Thyroid gland (tissue), 4 donors: ENCODE data around the gene TACR2. TPM values are rescaled to one million over a fixed set of nuclear protein-coding genes. Genes with fewer than 3 reads are reported as not detected.
A peak's percentile ranks its signal among the peaks of the same experiment; 100 is the strongest.

Source experiments
- DNase-seq, 2 donors: peaks; one replicate each; pipeline ENCODE4 v3.0.0-alpha.2; 2019
- H3K27ac ChIP-seq, 3 donors: fragments of 200-600 bp; sonication (generic); 1 replicate in 2 of 3; 2 replicates in 1 of 3; pipeline ENCODE4 v1.5.1; 2016 to 2019; ENCODE audit warnings: mild to moderate bottlenecking in 1 of 3, moderate library complexity in 1 of 3
- H3K27me3 ChIP-seq: fragments of 200-600 bp; sonication (generic); one replicate; pipeline ENCODE4 v1.5.1; 2019
- H3K36me3 ChIP-seq, 2 donors: fragments of 200-600 bp; sonication (generic); one replicate each; pipeline ENCODE4 v1.5.1; 2016 to 2019
- H3K4me1 ChIP-seq, 2 donors: fragments of 200-600 bp; sonication (generic); one replicate each; pipeline ENCODE4 v1.5.1; 2017 to 2019
- H3K4me3 ChIP-seq, 3 donors: fragments of 200-600 bp; sonication (generic); replicated peaks in 1 of 3; 1 replicate in 2 of 3; 2 replicates in 1 of 3; pipeline ENCODE4 v1.5.1; 2016; ENCODE audit warnings: mild to moderate bottlenecking in 1 of 3
- H3K9me3 ChIP-seq: fragments of 200-600 bp; sonication (generic); one replicate; pipeline ENCODE4 v1.5.1; 2017
- CTCF ChIP-seq, 6 experiments: fragments of 200-600 bp in 3 of 6; fragments of 450-650 bp in 3 of 6; sonication (generic) in 3 of 6; IDR thresholded peaks; one replicate each; pipeline ENCODE4 v1.5.1; 2016 to 2019; ENCODE audit warnings: antibody characterized with exemption in 6 of 6, mild to moderate bottlenecking in 2 of 6, inconsistent platforms in 1 of 6, moderate library complexity in 1 of 6
- POLR2A ChIP-seq, 2 donors: fragments of 450-650 bp; IDR thresholded peaks; one replicate each; pipeline ENCODE4 v1.6.1; 2017; ENCODE audit warnings: antibody characterized with exemption in 2 of 2, mild to moderate bottlenecking in 2 of 2, moderate library complexity in 1 of 2
- WGBS, 2 donors: methylation state at CpG; one replicate each; pipeline ENCODE4 v1.1.5; 2017; 5-methylcytosine and 5-hydroxymethylcytosine counted together
- intact Hi-C: fragments of 100-400 bp; cut with DNase I; formaldehyde crosslinking; loops from one replicate; pipeline ENCODE4 v1.15.1; 2023
- total RNA-seq, 4 donors: library from RNA; depleted of rRNA; stranded (reverse); fragments of >200 nt; gene quantifications; one replicate each; pipeline ENCODE4 v1.2.3, GENCODE V29; 2016

The TACR2 gene
- total RNA-seq, 4 donors from 2014 or later: not detected

- TF ChIP-seq POLR2A (IDR thresholded peaks at IDR 0.05): no peak
- no peak for TF ChIP-seq CTCF (IDR thresholded peaks at IDR 0.05)
- Histone ChIP-seq H3K36me3 (no peaks in the 10 kb centered on the region), H3K4me1 (peaks cover 0 to 8% of the 10 kb centered on the region in 2 donors), H3K27me3 (no peaks in the 10 kb centered on the region), H3K27ac (no peak overlapping the region), H3K4me3 (no peak overlapping the region), H3K9me3 (no peaks in the 10 kb centered on the region)
- no peak for DNase-seq
- 90% methylated on average over 20 of the region's 20 CpGs for WGBS, 2 donors
- intact Hi-C loops: no loop called here
Observed at GRCh38 chr10:69414036-69415018, 2.4 kb downstream of the TACR2 start.

GRCh38 chr10:69413221-69413865, 3.4 kb downstream of the TACR2 start:
- peak; percentile 73 to 75 for DNase-seq
- no peaks in the 10 kb centered on the region for H3K9me3 ChIP-seq
- WGBS, 2 donors: 4 to 11% methylated on average over 10 to 11 of the region's 13 CpGs
- intact Hi-C loops: no loop called here
- H3K4me1 ChIP-seq: peaks cover 0 to 13% of the 10 kb centered on the region in 2 donors
- TF ChIP-seq CTCF (IDR thresholded peaks at IDR 0.05) (peak; percentile 34 to 68 (median 54)), POLR2A (IDR thresholded peaks at IDR 0.05) (no peak)
- H3K27me3 ChIP-seq: no peaks in the 10 kb centered on the region
- no peaks in the 10 kb centered on the region for H3K36me3 ChIP-seq
- H3K4me3 ChIP-seq: no peak overlapping the region
- H3K27ac ChIP-seq: no peak overlapping the region

GRCh38 chr10:69412232-69412790, 4.4 kb downstream of the TACR2 start:
- H3K27ac ChIP-seq: no peak overlapping the region
- H3K36me3 ChIP-seq: no peaks in the 10 kb centered on the region
- 62 to 77% methylated on average over 3 of the region's 3 CpGs for WGBS, 2 donors
- intact Hi-C loops: no loop called here
- no peaks in the 10 kb centered on the region for H3K27me3 ChIP-seq
- no peaks in the 10 kb centered on the region for H3K9me3 ChIP-seq
- TF ChIP-seq CTCF (IDR thresholded peaks at IDR 0.05) (no peak), POLR2A (IDR thresholded peaks at IDR 0.05) (no peak)
- H3K4me1 ChIP-seq: peaks cover 5 to 24% of the 10 kb centered on the region in 2 donors
- no peak overlapping the region for H3K4me3 ChIP-seq
- no peak for DNase-seq

GRCh38 chr10:69411476-69411875, 5.2 kb downstream of the TACR2 start:
- intact Hi-C loops: no loop called here
- no peaks in the 10 kb centered on the region for H3K27me3 ChIP-seq
- no peak for TF ChIP-seq POLR2A (IDR thresholded peaks at IDR 0.05)
- TF ChIP-seq CTCF (IDR thresholded peaks at IDR 0.05): no peak
- H3K36me3 ChIP-seq: no peaks in the 10 kb centered on the region
- 58 to 66% methylated on average over 4 of the region's 4 CpGs for WGBS, 2 donors
- H3K4me1 ChIP-seq: peaks cover 12 to 32% of the 10 kb centered on the region in 2 donors
- H3K9me3 ChIP-seq: no peaks in the 10 kb centered on the region
- DNase-seq: no peak
- no peak overlapping the region for H3K4me3 ChIP-seq
- H3K27ac ChIP-seq: no peak overlapping the region
